A673 (cell line): Measurements from ENCODE around the gene HAND1. TPM values are rescaled to one million over a fixed set of nuclear protein-coding genes. Genes with fewer than 3 reads are reported as not detected.
A peak's percentile ranks its signal among the peaks of the same experiment; 100 is the strongest.

Source experiments
- BruUV-seq: library from RNA; stranded (reverse); fragments of 400-500 nt; replicated peaks from 2 replicates; lab custom pipeline; 2021; lab: Mats Ljungman, UMichigan
- CTCF ChIA-PET: fragments of 300-600 bp; sonication (Branson Sonifier 250); formaldehyde crosslinking; loops from one replicate; lab custom pipeline; 2022; ENCODE audit warnings: antibody characterized with exemption; lab: Charles Lee
- POLR2A ChIA-PET: fragments of 300-600 bp; sonication (Branson Sonifier 250); formaldehyde crosslinking; loops from one replicate; lab custom pipeline; 2022; ENCODE audit warnings: antibody characterized with exemption; ENCODE audit not compliant: low non-redundant PET; lab: Charles Lee
- DNase-seq: peaks from one replicate; pipeline ENCODE4 v3.0.0-alpha.2; 2015; ENCODE audit warnings: low spot score
- H3K27ac ChIP-seq: fragments of 200-600 bp; sonication (generic); 2 replicates; pipeline ENCODE4 v1.5.1; 2016; ENCODE audit warnings: mixed run types, low read depth, mild to moderate bottlenecking, mixed read lengths, antibody characterized with exemption, low read length; ENCODE audit not compliant: poor library complexity, severe bottlenecking
- H3K27me3 ChIP-seq: fragments of 200-600 bp; sonication (generic); replicated peaks from 2 replicates; pipeline ENCODE4 v1.6.1; 2017; ENCODE audit warnings: mixed run types, low read depth, mild to moderate bottlenecking, mixed read lengths, antibody characterized with exemption, low read length; ENCODE audit not compliant: insufficient read depth, poor library complexity
- H3K36me3 ChIP-seq: fragments of 200-600 bp; sonication (generic); 2 replicates; pipeline ENCODE4 v1.6.1; 2016; ENCODE audit warnings: mixed run types, mild to moderate bottlenecking, mixed read lengths, antibody characterized with exemption, low read length; ENCODE audit not compliant: insufficient read depth, poor library complexity, severe bottlenecking
- H3K4me1 ChIP-seq: fragments of 200-600 bp; sonication (generic); 2 replicates; pipeline ENCODE4 v1.6.1; 2017; ENCODE audit warnings: mixed run types, mild to moderate bottlenecking, mixed read lengths, antibody characterized with exemption, low read length; ENCODE audit not compliant: insufficient read depth, poor library complexity, severe bottlenecking
- H3K4me3 ChIP-seq: fragments of 200-600 bp; sonication (generic); 2 replicates; pipeline ENCODE4 v1.5.1; 2016; ENCODE audit warnings: low read depth, mixed run types, mild to moderate bottlenecking, mixed read lengths, low read length; ENCODE audit not compliant: poor library complexity, severe bottlenecking
- H3K9me3 ChIP-seq: fragments of 200-600 bp; sonication (generic); 2 replicates; pipeline ENCODE4 v1.6.1; 2016; ENCODE audit warnings: mixed run types, low read depth, mild to moderate bottlenecking, mixed read lengths, antibody characterized with exemption, low read length; ENCODE audit not compliant: poor library complexity, severe bottlenecking
- CTCF ChIP-seq: fragments of 300-800, 200-600 bp; sonication (generic); conservative IDR thresholded peaks from 2 replicates; pipeline ENCODE4 v1.5.1; 2017; ENCODE audit warnings: low read depth, mild to moderate bottlenecking, antibody characterized with exemption, low read length, moderate library complexity, mixed read lengths
- EZH2 ChIP-seq: fragments of 200-600 bp; sonication (generic); IDR thresholded peaks from 2 replicates; pipeline ENCODE4 v1.6.1; 2017; ENCODE audit warnings: borderline replicate concordance, low read depth, mild to moderate bottlenecking, mixed read lengths, antibody characterized with exemption, low read length; ENCODE audit not compliant: poor library complexity, severe bottlenecking
- intact Hi-C: fragments of 100-400 bp; cut with micrococcal nuclease; formaldehyde crosslinking; loops from one replicate; pipeline ENCODE4 v1.10.0; 2022; ENCODE audit not compliant: unreplicated experiment
- total RNA-seq: library from RNA; stranded (reverse); gene quantifications from 2 replicates; pipeline ENCODE4 v1.2.3, GENCODE V29; 2021

The HAND1 gene
- total RNA-seq, 1 experiment from 2014 or later, result not detected

- H3K27ac ChIP-seq, result peak overlapping the region; percentile 39
Observed at GRCh38 chr5:154444556-154445421, 33.2 kb downstream of the HAND1 start.

GRCh38 chr5:154442801-154443200 lies 35.2 kb downstream of the HAND1 start:
- no peak for DNase-seq
- ChIA-PET POLR2A (no interaction called here), CTCF (no interaction called here)
- H3K36me3 ChIP-seq, result no peaks in the 10 kb centered on the region
- TF ChIP-seq EZH2, result no peak
- no peak for TF ChIP-seq CTCF
- intact Hi-C loops, result no loop called here
- H3K9me3 ChIP-seq, result no peaks in the 10 kb centered on the region
- no TSS peak for BruUV-seq
- no peak overlapping the region for H3K4me3 ChIP-seq
- no peaks in the 10 kb centered on the region for H3K27me3 ChIP-seq
- H3K27ac ChIP-seq, result no peak overlapping the region
- peaks cover 8% of the 10 kb centered on the region for H3K4me1 ChIP-seq

More at GRCh38 chr5:154444556-154445421, 33.2 kb downstream of the HAND1 start:
- no TSS peak for BruUV-seq
- DNase-seq, result no peak
- H3K9me3 ChIP-seq, result no peaks in the 10 kb centered on the region
- peaks cover 8% of the 10 kb centered on the region for H3K4me1 ChIP-seq
- ChIA-PET CTCF (no interaction called here), POLR2A (no interaction called here)
- H3K36me3 ChIP-seq, result no peaks in the 10 kb centered on the region
- no peaks in the 10 kb centered on the region for H3K27me3 ChIP-seq
- TF ChIP-seq CTCF (no peak), EZH2 (no peak)
- H3K4me3 ChIP-seq, result peak overlapping the region; percentile 62
- intact Hi-C loops, result no loop called here

- intact Hi-C loops, result no loop called here
- CTCF ChIA-PET, result no interaction called here
- TF ChIP-seq EZH2 (no peak), CTCF (no peak)
- Histone ChIP-seq H3K36me3 (no peaks in the 10 kb centered on the region), H3K27me3 (no peaks in the 10 kb centered on the region), H3K27ac (no peak overlapping the region), H3K4me1 (no peaks in the 10 kb centered on the region), H3K9me3 (no peaks in the 10 kb centered on the region), H3K4me3 (no peak overlapping the region)
- no TSS peak for BruUV-seq
- POLR2A ChIA-PET, result no interaction called here
- DNase-seq, result no peak
Observed at GRCh38 chr5:154440540-154440939, 37.5 kb downstream of the HAND1 start.
